Kidney tubule cell (primary cell): ENCODE data around the gene SSR4.
A peak's percentile ranks its signal among the peaks of the same experiment; 100 is the strongest.

Experiments
- DNase-seq: peaks from one replicate; pipeline ENCODE4 v3.0.0-alpha.2; 2018; ENCODE audit warnings: low spot score

SSR4 gene

DNA sequence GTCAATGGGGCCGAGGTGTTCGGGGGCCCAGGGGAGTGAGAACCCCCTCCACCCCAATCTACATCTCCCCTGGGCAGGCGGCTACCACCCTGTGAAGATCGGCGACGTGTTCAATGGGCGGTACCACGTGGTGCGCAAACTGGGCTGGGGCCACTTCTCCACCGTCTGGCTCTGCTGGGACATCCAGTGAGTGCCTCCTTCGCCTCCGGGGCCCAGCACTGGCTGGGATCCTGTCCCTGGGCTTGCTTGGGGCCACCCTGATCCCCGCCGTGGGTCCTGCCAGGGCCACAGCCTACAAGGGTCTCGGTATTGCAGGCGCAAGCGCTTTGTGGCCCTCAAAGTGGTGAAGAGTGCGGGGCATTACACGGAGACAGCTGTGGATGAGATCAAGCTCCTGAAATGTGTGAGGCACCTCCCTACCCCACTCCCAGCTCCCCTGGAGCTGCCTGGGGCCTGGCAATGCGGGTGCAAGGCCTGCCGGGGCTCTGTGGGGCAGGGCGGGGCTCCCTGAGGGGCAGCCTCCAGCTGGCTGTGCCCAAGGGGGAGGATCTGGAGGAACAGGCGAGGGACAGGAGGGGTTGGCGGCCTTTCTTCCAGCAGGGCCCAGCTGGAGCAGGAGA lies 12.9 kb upstream of the SSR4 start:
- DNase-seq: no peak

DNA sequence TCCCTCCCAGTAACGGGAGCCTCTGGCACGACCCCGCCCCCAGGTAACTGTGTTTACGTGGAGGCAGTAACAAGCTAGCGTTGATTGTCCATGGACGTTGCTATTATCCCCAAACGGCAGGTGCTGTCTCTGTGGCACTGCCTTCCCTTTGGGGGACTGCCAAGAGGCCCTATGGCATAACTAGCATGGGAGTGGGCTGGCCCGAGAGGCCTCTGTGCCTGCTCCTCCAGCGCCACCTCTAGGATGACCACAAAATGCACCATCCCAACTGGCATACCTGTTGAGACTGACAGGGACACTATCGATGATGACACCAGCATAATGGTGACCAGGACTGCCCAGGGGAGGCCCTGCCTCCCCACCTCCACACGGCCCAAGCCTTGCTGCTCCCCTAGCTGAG lies 12.2 kb upstream of the SSR4 start:
- no peak for DNase-seq

DNA sequence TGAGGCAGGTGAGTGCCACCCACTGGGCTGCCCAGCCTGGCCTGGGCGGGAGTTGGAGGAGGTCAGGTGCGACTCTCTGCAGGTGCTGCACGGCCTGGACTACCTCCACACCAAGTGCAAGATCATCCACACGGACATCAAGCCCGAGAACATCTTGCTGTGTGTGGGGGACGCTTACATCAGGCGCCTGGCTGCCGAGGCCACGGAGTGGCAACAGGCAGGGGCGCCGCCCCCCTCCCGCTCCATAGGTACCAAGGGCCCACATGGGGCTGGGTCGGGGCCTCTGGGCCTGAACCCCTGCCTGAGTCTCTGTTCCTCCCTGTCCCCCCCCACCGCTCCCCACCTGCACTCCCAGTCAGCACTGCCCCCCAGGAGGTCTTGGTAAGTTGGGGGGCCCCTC lies 11.6 kb upstream of the SSR4 start:
- DNase-seq: no peak

DNA sequence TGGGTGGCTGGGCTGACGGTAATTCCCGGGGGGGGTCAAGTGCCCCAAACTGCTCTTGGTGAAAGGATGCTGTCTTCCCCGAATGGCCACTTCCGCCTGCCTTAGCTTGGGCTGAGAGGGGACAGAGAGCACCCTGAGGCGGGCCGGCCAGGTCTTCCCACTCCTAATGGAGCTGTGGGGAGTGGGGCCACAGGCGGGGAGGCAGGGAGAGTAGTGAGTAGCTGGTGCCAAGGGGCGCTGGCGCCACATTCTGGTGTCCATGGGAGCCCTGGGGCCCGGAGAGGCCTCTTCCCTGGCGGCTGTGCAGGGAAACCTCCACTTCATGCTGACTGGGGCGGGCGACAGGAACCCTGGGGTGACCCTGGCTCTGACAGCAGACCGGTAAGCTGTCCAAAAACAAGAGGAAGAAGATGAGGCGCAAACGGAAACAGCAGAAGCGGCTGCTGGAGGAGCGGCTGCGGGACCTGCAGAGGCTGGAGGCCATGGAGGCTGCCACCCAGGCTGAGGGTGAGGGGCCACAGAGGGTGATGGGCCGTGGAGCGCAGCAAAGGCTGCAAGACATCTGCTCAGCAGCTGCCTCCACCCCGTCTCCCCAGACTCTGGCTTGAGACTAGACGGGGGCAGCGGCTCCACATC lies 11.0 kb upstream of the SSR4 start:
- DNase-seq: no peak

DNA sequence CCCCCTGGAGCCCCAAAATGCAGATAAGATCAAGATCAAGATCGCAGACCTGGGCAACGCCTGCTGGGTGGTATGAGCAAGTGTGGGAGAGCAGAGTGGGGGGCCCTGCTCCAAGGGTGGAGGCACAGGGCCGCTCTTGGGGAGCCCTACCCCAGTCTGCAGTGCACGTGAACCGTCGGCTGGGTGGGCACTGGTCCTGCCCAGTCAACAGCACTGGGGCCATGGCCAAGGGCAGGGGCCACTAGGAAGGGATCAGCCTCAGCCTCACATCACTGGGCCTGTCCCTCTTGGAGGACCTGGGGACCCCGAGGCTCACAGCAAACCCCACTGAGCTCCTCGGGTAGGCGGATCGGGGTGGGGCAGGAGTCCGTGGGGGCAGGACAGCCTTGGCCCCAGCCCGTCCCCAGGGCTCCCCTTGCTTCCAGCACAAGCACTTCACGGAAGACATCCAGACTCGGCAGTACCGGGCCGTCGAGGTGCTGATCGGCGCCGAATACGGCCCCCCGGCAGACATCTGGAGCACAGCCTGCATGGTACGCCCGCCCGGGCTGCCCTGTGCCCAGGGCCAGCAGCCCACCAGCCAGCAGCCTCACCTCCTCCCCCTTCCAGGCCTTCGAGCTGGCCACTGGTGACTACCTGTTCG lies 10.0 kb upstream of the SSR4 start:
- DNase-seq: no peak

DNA sequence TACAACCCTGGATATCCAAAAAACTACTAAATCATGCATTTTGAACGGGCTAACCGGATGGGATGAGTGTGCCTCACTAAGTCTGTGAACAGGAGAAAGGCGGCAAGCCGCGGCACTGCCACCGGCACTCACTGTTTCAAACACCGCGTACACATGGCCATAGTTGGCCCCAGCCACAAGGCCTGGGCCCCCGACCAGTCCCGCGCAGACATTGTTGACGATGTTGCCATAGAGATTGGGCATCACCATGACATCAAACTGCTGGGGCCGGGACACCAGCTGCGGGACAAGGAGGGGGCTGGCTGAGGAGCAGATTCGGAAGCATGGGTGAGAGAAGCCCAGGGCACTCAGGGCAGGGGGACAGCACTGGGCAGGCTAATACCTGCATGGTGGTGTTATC lies 7.8 kb upstream of the SSR4 start:
- no peak for DNase-seq

DNA sequence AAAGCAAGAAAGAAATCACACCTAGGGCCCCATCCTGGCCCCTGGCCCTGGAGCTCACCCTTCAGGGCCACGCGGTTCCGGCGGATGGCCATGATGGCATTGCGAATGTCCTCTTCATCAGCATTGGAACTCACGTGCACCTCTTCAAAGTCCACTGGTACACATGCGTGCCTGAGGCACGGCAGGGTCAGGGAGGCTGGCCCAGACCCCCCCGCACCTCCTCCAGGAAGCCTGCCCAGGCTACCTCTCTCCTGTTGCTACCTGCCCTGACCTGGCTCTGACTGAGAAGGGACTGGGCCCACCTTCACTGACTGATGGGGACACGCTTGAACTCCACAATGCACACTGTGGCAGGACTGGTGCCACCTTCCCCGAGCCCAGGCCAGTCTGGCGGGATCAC lies 4.8 kb upstream of the SSR4 start:
- DNase-seq: no peak

DNA sequence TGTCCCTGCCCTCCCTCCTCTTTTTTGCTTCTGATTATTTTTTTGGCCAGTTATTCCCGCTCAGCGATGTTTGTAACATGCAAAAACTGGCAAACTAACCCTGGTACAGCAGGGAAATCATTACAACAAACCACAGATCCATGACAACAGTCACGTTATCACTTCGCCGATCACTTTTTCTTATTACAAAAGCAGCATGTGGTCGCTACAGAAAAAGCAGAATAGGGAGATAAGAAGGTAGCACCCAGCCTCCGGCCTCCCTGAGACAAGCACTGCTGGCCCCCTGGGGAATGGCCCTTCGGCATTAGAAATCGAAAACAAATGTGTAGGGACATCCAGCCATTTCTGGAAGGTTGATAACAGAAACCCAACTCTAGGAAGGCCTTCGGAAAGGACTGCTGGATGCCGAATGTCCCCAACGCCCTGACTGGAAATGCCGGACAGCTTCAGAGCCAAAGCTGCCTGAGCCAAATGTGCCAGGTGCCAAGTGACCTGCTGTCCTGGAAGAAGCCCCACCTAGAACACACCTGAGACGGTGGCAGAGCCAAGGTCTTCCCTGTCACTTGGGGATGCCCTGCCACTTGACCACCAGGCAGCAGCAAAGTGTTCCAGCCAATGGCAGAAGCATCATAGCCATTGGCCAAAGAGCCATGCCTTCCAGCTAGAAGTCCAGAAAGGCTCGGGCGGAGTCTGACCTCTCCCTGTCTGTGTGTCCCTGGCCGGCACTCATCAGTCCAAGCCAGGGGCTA lies 3.2 kb upstream of the SSR4 start:
- no peak for DNase-seq

DNA sequence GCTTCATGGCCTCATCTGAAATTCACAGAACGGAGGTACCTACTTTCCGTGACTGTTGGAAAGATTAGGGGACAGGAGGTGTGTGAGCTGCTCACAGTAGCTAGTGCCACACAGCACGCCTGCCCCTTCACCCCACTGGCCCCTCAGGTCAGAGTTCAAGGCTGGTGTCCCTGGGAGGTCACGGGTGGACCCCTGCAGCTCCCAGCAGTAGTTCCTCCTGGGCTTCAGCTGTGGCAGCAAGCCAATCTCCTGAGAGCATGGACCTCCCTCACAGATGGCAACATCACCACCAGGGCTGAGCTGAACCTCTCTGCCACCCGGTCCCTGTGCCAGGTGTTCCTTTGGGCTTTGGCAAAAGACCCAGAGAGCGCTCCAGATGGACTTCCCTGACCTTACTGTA lies 2.1 kb upstream of the SSR4 start:
- DNase-seq: no peak

DNA sequence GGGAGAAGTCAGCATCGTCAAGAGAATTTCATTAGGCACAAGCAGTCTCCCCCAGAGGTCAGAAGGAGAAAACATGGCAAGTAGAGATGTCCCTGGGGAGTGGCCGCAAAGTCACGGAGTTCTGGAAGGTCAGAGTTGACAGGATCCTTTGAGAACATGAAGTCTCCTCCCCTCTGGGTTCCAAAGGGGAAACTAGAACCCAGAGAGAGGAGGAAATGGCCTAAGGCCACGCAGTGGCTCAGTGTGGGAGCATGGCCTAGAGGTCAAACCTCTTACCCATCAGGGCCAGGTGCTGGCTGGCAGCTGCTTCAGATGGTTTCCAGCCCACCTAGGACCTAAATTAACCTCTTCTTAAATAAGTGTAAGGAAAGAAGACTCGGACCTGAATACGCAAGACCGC lies 1.2 kb upstream of the SSR4 start:
- peak; percentile 16 for DNase-seq

DNA sequence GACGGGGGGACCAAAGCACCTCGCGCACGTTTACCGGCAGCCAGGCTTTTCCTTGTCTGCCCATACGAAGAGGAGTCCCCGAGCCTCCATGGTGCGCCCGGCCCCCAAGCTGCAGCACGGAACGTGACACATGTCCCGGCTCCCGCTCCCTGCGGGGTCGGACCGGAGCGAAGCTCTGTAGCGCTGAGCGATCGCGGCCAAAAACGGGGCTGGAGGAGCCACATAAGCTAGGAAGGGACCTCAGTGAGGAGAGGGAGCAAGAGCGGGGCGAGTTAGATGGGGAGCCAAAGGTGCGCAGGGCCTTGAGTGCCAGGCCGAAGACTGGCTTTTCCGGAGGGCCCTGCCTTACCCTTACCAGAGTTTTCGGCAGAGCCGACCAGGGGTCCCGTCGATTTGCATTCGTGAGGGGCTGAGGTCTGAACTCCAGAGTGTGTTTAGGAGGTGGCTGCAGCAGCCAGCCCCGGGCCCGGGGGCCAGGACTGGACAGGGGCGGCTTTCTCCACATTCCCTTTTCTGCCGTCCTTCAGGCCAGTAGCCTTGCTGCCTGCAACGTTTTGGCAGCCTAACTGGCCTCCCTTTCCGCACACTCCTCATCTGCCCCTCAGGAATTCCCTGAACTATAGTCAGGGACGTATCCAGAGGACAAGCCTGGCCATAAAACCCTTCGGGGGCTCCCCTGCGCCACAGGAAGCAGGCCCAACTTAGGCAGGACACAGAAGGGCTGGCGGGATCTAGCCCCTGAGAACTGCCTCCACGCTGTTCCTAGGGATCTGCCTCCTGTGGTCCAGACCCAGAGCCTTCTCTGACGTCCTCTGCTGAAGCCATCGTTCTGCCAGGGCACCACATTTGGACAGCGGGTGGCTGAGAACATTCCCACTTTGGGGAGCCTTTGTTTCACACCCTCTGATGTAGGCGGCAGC lies 689 bp downstream of the SSR4 start:
- DNase-seq: peak; percentile 2

DNA sequence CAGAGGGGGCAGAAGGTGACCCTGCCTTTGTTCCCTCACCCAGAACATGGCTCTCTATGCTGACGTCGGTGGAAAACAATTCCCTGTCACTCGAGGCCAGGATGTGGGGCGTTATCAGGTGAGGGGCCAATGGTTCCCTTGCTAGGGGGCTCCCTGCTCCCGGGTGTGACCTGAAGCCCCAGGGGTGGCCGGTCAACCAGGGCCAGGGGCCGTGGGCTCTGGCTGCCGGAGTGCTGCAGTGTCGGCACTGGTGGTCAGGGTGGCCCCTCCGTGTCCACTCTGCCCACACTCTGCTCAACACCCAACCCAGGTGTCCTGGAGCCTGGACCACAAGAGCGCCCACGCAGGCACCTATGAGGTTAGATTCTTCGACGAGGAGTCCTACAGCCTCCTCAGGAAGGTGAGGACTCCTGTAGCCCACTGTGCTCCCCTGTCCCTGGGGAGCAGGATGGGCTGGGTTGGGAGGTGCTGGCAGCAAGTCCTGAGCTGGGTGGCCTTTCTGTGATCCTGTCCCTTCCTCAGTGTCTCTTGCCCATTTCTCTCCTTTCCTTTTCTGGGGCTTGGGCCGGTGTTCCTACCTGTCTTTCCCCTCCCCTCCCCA lies 3.0 kb downstream of the SSR4 start:
- no peak for DNase-seq

DNA sequence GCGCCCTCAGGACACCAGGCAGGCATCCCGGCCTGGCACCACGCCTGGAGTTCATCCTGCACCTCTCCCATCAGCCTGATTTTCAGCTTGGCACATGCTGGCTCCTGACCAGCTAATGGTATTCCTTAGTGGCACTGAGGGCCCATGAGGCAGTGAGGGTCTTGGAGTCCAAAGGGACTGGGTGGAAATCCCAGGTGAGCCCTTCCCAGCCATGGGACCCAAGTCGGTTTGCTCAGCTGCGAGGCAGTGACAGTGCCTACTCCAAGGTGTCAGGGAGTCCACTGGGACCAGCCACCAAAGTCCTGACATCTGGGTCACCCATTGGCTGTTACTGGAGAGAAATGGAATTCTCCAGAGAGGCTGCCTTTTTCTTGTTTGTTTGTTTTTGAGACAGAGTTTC lies 4.9 kb downstream of the SSR4 start:
- DNase-seq: no peak

DNA sequence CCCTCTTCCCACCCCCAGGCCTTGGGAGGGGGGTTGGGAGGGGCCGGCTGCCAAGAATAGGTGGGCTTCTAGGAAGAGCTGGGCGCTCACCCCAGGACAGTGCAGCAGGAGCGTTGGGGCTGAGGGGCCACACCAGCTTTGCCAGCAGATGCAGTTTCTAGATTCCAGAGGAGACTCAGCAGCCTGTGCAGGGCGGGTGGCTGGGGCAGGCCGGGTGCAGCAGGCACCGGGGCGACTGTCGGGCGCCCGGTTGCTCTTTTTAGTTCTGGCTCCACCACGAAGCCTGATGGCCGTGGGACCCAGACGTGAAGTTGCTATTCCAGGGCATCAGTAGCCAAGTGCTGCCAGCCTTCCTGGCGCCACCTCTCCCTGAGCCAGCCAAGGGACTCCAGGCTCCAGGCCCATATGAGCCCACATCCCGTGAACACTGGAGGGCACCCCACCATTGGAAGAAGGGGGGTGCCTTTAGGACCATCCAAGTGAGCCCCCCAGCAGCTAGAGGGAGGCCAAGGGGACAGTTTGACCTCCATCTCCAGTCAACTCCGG lies 5.8 kb downstream of the SSR4 start:
- no peak for DNase-seq

DNA sequence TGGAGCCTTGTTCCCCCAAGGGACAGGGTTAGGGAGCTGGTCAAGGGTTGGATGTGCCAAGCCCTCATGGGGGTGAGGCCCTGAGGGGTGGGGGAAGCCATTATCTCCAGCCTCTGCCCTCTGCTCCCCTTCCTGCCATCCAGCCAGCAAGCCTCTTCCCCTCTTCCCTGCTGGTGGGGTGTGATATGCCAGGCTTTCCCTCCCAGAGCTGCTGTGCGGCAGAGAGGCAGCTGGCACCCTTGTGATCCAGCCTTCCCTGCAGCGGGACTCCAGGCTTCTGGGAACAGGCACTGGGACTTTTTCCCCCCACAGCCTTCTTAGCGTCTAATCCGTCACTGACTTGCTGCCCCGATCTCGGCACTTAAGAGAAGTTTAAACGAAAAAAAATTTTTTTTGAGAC lies 6.3 kb downstream of the SSR4 start:
- DNase-seq: no peak

DNA sequence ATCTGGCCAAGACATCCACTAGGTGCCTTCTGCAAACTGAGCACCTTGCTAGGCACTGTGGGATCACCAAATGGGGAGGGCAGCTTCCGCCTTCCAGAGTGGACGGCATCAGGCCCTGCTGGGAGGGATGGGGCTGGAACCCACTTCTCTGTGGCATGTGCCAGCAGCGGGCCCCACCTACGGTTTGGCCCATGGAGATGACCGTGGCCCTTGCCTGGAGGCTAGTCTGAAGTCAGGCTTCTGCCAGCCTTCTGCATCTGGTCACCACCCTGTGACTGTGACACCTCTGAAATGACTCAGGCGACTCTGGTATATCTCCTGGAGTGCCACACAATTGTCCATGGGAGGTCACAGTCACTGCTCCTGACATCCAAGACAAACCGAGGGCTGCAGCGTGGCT lies 7.2 kb downstream of the SSR4 start:
- peak; percentile 21 for DNase-seq

DNA sequence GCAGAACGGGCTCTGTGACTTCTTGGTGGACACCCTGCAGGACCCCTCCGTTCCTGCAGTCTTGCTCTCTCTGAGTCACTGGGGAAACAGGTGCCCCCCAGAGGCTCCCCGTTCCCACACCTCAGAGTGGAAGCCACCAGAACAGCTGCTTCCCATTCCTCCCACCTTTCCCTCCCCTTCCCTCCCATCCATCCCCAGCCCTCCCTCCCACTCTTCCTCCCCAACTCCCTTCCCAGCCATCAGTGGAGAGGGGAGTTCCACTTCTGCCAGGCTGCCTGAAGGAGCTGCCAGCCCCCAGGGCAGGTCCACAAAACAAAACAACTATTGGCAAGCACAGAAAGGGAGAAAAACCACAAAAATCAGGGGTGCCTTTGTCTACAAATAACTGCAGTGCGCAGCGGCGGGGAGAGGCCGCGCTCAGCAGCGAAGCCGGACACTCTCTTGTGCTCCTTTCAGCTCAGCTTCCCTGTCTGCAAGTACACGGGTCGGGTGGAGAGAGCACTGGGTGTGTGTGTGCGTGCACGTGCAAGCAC lies 8.1 kb downstream of the SSR4 start:
- no peak for DNase-seq

DNA sequence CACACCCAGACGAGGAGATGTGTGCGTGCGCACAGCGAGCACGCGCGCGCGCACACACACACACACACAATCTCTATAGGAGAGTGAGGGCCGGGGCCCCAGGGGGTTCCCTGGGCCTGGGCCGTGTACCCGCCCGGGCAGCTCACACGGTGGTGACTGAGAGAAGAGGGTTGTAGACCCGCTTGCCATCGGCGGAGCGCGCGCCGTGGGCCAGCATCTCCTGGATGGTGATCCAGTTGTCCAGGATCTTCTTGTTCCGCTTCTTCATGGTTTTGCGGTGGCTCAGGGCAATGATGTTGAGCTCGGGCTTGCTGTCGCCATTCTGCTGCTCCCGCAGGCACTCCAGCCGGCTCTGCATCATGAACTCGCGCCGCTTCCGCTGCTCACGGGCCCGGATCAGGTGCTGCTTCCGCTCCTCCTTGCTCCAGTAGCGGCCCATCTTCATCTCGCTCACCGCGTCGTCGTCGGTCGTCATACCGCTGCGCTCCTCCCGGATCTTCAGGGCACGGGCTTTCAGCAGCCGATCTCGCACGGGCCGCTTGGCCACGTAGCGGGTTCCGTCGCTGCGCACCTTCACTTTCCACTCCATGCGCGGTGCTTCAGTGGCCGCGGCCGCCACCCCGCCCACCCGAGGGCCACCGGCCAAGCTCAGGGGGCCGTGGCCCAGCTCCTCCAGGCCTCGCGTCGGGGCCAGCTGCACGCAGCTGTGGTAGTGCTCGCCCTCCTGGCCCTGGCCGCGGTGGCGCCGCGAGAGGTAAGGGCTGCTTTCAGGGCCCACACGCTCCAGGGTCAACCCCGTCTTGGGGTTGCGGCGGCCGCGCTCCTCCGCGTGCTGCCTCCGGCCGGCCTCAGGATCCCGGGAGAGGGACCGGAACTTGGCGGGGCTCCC lies 9.0 kb downstream of the SSR4 start:
- DNase-seq: no peak

DNA sequence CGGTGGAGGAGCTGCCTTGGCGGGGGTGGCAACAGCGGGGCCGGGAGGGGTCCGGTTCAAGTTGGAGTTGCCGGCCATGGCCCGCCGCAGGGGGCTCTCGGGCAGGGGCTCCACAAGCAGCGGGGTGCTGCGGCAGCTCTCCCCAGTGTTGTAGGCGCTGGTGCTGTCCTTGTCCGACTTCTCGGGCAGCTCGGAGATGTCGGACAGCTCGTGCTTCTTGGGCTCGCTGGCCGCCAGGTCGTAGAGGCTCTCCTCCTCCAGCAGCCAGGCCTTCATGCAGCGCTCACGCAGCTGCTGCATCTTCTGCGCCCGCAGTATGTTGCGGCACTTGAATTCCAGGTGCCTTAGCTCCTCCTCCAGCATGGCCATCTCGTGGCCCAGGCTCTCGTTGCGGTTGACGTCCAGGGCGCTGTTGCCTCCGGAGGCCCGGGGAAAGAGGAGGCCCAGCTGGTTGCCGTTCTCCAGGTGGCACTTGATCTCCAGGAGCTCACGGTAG lies 9.7 kb downstream of the SSR4 start:
- no peak for DNase-seq

DNA sequence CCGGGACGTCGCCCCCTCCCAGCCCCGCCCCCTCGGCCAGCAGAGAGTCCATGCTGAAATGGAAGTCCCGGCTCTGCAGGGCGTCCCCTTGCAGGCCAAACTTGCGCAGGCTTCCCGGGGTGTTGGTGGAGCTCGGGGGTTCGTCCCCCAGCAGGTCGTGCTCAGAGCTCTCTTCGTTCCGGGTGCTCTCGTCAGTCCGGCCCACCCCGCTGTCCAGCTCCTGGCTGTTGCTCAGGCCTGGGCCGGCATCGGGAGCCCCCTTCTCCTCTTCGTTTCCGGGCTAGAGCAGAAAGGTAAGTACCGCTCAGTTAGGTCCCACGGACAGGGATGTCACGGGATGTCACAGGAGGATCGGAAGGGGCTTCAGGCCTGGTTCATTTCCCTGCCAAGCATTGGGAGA lies 10.2 kb downstream of the SSR4 start:
- DNase-seq: no peak
